Inferior parietal cortex (tissue), 1 donor: Measurements from ENCODE around the gene DIAPH3.
"Not testable (repeated sequence)": the region's sequence is repeated elsewhere in the genome, so short reads cannot be mapped to it uniquely, and the experiment has no call there.

ENCODE experiments used
- DNase-seq: peaks from one replicate; pipeline ENCODE4 v3.0.0-alpha.2; 2016; ENCODE audit errors: extremely low spot score

DIAPH3 gene

DNA sequence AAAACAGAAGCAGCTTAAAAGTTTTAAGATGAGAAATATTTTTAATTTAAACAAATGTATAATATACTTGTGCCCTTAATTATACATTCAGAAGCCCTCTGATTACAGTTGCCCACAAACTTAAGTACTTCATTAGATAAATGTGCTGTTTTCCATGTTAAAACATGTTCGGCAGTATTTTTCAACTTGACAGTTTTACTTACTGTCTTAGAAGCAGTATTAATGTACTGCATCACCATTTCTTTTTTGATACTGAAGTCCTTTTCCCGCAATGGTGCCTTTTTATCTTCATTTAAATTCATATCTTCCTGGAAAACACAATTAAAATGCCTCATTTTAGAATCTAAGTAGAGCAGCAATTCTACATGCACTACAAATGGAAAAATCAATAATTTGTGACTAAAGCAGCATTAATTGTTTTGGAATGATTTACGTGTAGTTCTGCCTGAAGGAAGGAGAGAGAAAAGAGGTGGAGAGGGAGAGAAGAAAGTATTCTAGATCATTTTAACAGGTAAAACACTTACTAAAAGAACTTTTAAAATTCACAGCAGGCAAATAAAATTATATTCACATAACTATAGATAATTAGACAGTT is 70.2 kb downstream of the DIAPH3 start:
- no peak for DNase-seq

DNA sequence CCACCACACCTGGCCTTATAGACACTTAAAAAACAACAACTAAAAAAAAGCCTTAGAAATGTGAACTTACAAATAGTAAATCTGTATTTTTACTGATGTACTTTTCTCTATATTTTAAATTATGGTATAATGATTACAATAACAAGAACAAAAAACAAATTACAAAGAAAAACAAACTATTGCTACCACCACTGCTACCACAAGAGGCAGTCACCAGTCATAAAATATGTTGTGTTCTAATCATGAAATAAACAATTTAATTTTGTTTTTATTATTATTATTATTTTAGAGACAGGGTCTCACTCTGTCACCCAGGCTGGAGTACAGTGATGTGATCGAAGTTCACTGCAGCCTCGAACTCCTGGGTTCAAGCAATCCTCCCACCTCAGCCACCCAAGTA is 72.2 kb downstream of the DIAPH3 start:
- no peak for DNase-seq

DNA sequence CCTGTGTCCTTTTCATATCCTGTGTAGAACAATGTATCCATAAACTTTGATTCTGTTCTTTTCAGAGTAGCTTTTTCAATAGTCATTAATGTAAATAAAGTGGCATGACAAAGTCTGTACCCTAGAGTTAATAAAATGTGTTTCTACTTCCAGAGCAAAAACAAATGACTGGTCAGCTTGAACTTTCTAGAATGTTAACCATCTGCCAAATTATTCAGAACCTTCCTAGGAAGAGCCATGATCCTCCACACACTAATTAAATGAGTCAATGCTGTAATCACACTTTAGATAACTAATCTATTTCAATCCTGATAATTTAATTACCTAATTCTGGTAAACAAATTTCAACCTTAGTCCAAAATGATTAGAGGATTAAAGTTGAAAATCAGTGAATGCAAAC is 73.2 kb downstream of the DIAPH3 start:
- DNase-seq: no peak

DNA sequence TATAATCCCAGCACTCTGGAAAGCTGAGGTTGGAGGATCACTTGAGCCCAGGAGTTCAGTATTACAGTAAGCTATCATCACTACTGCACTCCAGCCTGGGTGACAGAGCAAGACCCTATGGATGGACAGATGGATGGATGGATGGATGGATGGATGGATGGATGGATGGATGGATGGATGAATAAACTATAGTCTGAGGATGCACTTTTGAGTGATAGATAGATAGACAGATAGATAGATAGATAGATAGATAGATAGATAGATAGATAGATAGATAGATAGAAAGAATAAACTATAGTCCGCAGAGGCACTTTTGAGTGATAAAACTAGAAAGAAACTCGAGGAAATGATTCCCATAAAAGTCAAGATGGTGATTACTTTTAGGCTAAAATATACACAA is 79.9 kb downstream of the DIAPH3 start:
- not testable (repeated sequence) for DNase-seq

DNA sequence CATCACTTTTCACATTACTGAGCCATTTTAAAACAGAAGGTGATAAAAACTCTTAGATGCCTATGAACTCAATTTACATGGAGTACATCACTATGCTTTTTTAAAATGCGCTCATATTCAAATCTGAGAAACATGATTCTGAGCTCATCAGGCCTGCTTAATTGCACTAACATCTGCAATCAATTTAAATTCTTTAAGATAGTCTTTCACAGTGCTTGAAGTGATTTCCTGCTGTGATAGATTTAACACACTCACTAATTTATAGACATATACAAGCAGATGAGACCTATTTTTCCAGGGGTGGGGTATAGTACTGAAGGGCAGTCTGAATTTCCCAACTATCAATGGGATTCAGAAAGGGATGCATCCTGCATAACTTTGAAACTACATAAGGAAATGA is 82.9 kb downstream of the DIAPH3 start:
- DNase-seq: no peak

DNA sequence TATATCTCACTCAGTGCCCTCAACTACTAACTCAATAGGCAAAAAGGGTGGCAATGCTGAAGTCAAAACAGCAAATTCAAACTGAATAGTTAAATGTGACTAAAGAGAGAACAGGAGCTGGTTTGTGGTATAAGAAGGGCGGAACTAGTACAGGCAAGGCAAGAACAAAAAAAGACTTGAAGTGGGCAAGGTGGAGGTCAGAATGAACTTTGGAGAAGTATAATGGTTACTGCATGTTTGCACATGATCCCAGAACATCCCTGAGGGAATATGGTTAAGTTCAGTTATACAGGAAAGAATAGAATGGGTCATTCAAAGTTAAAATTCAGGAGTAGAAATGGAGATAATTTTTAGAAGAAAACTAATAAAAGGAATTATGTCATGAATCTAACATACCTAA is 85.5 kb downstream of the DIAPH3 start:
- no peak for DNase-seq

DNA sequence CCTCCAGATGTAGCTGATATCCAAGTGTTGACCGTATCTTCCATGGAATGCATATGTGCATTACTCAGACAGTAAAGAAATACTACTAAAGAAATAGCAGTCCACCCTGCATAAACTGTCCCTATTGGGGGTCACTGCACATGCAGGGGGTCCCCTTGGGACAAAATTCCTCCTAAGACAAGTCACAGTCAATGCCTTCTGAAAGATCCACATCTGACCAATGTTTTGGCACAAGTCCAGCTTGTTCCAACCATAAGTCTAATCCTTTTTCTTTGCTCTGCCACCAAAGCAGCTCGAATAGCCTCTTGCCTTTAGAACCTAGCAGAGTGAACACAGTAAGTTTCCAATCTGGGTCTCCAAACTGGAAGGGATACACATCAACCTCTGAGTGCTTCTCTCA is 87.9 kb downstream of the DIAPH3 start:
- no peak for DNase-seq

DNA sequence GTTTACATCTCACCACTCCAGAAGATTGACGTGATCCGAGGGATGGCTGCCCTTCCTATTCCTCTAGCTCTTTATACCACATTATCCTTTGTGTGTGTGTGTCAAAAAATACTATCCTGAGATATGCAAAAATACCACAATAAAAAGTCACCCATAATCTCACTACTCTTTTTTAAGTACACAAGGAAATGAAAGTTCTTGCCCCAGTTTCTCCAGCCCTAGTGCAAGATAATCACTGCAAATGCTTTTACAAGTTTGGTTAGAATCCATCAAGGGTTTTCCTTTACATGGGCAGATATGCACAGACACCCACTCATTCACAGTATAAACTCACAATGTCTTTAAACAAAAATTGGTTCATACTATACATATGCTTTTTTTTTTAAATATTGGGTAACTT is 89.3 kb downstream of the DIAPH3 start:
- no peak for DNase-seq

DNA sequence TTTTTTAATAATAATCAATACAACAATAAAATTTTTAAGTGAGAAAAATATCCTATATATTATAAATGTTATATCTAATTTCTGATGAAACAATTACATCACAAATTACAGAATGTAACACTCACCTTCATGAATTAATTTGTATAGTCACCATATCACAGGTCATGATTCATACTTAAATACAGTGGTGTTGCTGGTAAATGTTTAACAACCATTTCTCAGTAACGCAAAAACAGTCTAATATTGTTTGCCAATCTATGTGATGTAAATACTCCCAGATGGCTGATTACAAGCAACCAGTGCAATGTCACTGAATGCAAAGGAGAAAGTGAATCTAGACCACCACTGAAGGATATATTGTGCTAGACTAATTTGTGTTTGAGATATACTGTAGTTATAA is 97.5 kb downstream of the DIAPH3 start:
- no peak for DNase-seq

DNA sequence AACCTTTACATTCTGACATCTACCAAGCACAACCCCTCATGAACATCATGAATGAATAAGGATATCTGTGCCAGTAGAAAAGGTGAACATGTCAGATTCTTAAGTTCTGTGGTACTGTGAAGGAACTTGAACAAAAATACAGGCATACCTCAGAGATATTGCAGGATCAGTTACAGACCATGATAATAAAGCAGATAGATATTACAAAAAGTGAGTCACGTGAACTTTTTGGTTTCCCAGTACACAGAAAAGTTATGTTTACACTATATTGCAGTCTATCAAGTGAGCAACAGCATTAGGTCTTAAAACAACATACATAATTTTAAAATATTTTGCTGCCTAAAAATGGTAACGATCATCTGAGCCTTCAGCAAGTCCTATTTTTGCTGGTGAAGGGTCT is 101.2 kb downstream of the DIAPH3 start:
- no peak for DNase-seq

DNA sequence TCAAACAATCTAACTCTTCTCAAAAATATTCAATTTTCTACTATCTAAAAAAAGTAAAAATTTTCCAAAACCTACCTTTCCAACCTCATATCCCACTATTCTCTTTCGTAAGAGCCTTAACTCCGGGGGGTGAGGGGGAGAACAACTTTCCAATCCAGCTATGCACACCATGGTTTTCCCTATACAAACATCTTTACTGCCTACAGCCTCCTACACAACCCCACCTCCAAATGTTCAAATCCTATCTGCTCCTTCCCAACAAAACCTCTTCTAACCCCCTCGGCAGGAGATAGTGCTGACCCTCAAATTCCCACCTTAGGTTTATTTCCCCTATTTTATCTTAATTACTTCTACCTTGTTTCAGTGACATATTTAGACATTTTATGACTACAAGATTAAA is 102.0 kb downstream of the DIAPH3 start:
- no peak for DNase-seq

DNA sequence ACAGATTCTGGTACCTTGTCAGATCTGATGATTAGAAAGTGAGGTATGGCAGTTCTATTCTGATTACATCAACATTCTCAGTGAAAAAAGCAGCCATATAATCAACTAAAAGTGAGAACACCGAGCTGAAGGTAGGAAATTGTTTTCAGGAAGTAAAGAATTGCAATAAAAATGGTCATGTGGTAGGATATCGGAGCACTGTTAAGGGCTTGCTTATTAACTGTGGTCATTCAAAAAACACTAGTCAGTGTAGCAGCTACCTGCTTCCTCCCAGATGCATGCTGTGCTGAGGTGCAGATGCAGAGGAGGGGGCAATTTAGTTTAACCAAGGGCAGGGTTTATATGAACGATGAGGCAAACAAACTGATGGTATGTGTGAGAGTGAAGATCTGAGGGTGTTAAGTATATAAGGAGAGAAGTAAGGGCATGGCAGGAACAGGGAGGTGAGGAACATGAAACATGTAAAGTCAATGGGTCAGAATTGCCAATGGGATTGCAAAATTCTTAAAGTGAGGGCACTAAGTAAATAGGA is 111.9 kb downstream of the DIAPH3 start:
- DNase-seq: no peak

DNA sequence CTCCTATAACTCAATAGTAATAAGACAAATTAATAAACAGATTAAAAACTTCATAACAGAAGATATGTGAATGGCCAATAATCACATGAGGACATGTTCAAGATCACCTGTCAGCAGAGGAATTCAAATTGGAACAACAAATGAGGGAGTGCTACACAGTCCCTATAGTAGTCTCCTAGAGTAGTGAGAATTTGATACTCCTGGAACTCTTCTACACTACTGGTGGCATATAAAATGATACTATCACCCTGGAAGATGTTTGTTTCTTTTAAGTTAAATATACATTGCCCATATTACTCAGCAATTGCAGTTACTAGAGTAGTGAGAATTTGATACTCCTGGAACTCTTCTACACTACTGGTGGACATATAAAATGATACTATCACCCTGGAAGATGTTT is 115.4 kb downstream of the DIAPH3 start:
- DNase-seq: not testable (repeated sequence)

DNA sequence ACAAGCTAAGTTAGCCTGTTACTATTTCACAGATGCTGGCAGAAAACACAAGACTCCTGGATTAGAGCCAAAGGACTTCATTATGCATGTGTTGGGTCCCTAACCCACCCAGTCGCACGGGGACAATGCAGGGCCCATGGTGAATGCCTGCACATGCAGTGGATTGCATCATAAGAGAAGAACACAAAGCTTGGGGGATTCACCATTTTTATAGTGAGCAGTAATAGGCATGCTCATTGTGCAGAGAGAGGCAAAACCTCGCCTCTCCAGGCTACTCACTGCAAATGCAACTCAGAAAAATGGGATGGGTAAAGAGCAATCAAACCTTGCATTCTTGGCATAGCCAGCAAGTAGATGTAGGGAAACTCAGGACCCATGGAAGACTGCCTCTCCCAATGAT is 115.8 kb downstream of the DIAPH3 start:
- DNase-seq: no peak

DNA sequence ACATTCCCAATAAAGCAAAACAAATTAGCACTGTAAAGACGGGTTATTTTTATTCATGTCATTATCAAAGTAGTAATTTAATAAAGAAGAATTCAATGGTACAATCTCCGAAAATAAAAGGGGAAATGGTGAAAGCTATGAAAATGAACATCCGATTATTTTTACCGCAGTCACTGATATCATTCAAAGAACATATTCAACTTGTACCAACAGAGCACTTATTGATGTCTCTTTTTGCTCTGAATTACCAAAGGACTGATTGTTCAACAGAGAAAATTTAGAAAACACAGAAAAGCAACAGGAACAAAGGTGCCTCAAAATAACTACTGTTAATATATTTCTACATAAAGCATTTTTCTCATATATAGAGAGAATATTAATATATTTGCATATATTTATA is 119.4 kb downstream of the DIAPH3 start:
- DNase-seq: no peak

DNA sequence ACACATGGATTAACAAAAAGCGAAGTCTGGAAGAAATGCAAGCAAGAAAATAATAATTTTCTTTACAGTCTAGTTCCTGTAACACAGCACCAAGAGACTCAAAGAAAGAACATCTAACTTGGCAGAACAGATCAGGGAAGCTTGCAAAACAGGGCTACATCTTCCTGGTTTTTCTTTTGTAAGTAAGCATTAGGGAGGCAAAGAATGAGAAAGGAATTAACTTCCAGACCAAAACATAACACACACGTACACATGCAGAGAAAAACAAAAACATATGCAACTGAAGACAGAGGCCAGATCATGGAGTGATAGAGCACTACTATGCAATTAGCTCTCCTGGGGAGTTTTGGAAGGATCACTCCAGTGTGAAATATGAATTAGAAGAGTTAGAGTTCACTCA is 120.5 kb downstream of the DIAPH3 start:
- no peak for DNase-seq

DNA sequence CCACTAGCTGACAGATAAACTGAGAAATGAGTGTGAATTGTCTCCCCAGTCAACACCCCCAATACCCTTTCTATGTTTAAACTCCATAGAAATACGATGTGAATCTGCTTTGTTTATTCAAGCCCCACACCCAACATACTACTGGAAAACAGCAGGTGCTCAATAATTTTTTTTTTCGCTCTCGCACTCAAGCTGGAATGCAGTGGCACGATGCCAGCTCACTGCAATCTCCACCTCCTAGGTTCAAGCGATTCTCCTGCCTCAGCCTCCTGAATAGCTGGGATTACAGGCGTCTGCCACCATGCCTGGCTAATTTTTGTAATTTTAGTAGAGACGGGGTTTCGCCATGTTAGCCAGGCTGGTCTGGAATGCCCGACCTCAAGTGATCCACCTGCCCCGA is 123.1 kb downstream of the DIAPH3 start:
- not testable (repeated sequence) for DNase-seq

DNA sequence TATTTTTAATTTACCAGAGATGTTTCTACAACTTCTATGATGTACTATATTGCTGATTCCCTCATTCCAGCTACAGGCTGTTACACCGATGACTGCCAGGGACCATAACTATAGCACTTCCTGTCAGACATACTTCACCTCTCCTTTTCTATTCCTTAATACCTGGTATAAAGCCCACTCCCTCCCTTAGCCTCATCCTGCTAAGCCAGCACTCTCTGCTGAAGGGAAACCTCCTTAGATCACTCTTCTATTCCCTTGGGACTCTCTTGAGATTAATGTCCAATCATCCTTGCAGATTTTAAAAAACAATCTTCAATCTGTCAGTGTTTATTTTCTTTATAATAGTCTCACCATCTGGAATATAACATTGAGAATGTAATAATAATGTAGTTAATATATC is 127.9 kb downstream of the DIAPH3 start:
- no peak for DNase-seq

DNA sequence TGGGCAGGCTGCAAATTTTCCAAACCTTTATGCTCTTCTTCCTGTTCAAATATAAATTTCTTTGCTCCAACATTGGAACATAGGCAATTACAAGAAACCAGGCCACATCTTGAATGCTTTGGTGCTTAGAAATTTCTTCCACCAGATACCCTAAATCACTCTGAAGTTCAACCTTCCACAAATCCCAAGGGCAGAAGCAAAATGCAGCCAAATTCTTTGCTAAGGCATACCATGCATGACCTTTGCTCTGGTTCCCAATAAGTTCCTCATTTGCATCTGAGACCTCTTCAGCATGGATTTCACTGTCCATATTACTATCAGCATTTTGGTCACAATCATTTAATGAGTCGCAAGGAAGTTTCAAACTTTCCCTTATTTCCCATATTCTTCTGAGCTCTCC is 130.9 kb downstream of the DIAPH3 start:
- no peak for DNase-seq

DNA sequence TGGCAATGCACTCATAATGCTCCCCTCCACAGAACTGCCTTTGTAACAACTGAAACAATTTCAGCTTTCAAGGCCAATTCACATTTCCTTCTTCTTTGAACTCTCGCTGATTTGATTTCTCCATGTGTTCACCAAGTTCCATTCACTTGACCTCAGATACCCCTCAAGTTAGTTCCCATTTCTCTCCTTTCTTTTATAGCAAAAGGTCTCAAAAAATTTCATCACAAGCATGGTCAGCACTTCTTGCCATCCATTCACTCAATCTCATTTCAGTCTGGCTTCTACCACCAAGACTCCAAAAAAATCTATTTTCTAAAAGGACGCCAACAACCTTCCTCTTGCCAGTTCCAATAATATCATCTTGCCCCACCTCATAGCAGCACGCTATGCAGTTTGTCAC is 135.7 kb downstream of the DIAPH3 start:
- DNase-seq: no peak

DNA sequence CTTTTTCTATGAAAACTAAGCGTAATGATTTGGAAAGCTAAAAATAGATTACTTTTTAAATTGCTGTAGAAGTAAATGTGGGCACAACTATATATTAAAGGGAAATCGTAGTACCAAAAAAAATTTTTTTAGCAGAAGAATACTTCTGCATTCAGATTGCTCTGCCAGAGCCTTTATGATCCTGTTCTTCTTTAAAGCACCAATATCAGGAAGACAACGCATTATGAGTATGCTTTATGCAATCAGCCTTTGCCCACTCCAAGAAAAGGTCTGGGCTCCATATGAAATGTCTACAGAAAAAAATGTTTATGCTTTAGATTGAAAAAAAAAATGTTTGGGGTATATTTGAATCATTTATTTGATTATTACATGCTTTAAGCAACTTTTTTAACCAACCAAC is 137.4 kb downstream of the DIAPH3 start:
- DNase-seq: no peak

DNA sequence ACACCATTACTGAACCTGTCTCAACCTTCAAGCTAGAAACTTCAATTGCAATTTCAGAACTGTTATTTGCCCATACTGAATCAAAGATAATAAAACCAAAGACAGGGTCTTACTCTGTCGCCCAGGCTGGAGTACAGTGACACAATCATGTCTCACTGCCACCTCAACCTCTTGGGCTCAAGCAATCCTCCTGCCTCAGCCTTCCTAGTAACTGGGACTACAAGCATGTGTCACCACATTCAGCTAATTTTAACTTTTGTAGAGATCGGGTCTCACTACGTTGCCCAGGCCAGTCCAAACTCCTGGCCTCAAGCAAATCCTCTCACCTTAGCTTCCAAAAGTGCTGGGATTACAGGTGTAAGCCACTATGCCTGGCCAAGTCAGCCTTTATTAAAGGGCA is 143.4 kb downstream of the DIAPH3 start:
- no peak for DNase-seq

DNA sequence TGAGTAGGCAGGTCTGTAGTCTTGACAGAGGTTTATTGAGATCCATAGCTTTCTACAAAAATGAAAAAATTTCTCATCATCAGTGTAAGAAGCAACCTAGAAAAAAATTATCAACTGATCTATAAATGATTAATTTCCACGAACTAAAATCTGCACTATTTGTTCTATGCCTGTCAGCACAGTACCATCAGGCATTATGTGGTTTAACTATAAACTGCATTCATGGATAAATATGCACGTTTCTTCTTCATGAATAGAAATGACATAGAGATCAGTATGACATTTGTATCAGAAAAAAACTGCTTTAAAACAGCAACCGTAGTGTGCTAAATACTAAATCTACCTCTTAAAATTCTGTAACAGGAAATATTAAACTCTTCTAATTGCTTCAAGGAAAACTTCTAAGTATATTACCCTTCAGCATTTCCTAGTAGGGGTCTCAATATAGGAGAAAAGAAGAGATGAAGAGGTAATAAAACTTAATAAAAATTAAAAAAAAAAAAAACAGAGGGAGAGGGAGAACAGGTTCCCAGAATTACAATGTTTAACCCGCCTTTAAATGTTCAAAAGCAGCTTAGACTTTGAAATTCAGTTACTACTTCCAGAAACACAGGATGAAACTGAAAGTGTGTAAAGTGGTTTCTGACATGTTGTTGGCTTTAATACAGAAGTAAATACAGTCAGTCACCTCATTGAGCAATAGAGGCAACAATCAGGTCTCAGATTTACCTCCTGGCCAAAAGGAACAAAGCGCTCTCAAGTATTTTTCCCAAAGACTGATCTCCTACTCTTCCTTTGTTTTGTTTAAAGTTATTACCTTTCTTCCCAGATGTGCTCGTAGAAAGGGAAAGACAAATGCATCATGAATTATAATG is 144.4 kb downstream of the DIAPH3 start:
- DNase-seq: no peak
